Rectal smooth muscle tissue (tissue), 1 donor: ENCODE measurements around the gene SGTA.

Experiments used
- H3K27ac ChIP-seq: one replicate; pipeline ENCODE4 v1.7.0; 2013; ENCODE audit warnings: low read depth, low read length, inconsistent platforms
- H3K27me3 ChIP-seq: one replicate; pipeline ENCODE4 v1.7.0; 2013; ENCODE audit warnings: low read length; ENCODE audit not compliant: control insufficient read depth, insufficient read depth
- H3K36me3 ChIP-seq: one replicate; pipeline ENCODE4 v1.7.0; 2013; ENCODE audit warnings: low read length; ENCODE audit not compliant: control insufficient read depth, insufficient read depth
- H3K4me1 ChIP-seq: one replicate; pipeline ENCODE4 v1.7.0; 2013; ENCODE audit warnings: low read length; ENCODE audit not compliant: control insufficient read depth, insufficient read depth
- H3K4me3 ChIP-seq: one replicate; pipeline ENCODE4 v1.7.0; 2013; ENCODE audit warnings: low read length
- H3K9ac ChIP-seq: one replicate; pipeline ENCODE4 v1.7.0; 2013; ENCODE audit warnings: low read length

The SGTA gene

DNA sequence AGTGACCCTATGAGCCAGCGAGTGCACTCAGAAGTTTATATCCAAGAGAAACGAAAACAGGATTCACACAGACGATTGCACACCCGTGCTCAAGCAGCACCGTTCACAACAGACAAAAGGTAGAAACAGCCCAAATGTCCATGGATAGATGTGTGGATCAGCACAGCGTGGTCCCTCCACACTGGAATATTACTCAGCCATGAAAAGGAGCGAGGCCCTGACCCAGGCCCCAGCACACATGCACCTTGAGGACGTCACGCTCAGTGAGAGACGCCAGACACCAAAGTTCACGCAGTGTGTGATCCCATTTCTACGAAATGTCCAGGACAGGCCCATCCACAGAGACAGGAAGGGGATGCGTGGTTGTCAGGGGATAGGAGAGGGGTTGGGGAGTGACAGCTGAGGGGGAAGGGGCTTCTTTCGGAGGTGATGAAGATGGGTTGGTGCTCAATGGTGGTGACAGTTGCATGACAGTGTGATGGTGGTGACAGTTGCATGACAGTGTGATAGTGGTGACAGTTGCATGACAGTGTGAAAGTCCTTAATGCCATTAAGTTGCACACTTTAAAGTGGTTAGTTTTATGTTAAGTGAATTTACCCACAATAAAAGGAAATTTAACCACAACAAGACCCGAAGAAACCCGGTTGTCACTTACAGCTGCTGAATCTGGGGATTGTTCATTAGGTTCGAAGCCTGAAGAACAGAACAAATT is 24.3 kb downstream of the SGTA start:
- H3K27ac ChIP-seq = no peak overlapping the region
- no peak overlapping the region for H3K4me3 ChIP-seq
- no peaks in the 10 kb centered on the region for H3K27me3 ChIP-seq
- H3K36me3 ChIP-seq = peaks cover 30% of the 10 kb centered on the region
- no peak overlapping the region for H3K9ac ChIP-seq
- H3K4me1 ChIP-seq = no peaks in the 10 kb centered on the region

DNA sequence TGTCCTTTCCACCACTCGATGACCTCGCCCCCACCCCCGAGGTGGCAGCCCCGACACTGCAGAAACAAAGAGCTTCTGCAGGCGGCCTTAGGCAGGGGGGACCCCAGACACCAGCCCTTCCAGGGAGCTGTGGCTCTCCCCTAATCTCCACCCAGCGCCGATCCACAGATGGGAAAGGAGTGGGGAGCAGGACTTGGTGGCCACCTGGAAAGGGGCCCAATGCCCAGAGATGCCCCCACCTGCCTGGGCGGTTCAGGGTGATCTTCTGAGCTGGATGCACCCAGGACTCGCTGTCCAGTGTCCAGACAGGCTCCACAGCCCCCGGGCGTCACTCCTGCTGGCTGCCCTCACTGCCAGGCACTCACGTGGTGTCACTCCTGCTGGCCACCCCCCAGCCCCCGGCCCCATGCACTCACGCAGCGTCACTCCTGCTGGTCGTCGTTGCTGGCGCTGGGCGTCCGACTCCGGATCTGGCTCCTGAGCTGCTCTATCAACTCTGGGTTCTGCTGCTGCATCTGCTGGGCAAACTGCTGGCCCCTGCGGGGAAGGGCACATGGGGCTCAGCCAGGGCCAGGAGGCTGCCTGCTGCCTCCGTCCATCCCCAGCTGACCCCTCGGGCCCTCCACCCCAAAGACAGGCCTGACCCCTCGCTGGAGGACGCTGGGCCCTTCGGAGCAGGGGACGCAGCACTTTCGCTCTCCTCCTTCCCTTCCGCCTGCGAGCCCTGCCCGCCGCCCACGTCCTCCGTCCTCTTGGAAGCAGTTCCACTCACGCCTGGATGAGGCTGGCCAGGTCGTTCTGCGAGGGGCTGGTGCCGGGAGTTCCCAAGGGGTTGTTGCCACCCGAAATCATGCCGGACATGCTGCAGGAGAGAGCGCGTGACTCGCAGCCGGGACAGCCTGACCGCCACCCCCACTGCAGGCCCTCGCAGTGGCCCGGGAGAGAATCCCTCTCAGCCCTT is 25.9 kb downstream of the SGTA start:
- Histone ChIP-seq H3K36me3 (peaks cover 25% of the 10 kb centered on the region), H3K27me3 (no peaks in the 10 kb centered on the region), H3K27ac (no peak overlapping the region), H3K9ac (no peak overlapping the region), H3K4me3 (no peak overlapping the region), H3K4me1 (no peaks in the 10 kb centered on the region)

DNA sequence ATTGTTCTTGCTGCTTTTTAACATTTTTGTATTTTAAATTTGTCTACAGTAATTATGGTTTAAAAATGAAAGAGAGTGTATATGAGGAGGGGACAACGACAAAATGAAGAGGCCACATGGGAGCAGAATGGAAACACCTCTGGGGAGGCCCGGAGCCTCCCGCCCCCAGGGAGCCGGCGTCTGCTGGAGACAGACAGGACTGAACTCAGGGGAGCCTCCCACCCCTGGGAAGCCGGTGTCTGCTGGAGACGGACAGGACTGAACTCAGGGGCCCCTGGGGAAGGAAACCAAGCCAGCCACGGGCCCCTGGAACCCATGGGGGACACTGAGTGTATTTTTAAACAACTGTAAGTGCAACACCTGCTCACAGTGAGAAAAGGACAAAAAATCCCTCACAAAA is 26.6 kb downstream of the SGTA start:
- H3K4me3 ChIP-seq = no peak overlapping the region
- no peaks in the 10 kb centered on the region for H3K27me3 ChIP-seq
- H3K27ac ChIP-seq = no peak overlapping the region
- H3K36me3 ChIP-seq = peaks cover 22% of the 10 kb centered on the region
- H3K9ac ChIP-seq = no peak overlapping the region
- H3K4me1 ChIP-seq = no peaks in the 10 kb centered on the region

DNA sequence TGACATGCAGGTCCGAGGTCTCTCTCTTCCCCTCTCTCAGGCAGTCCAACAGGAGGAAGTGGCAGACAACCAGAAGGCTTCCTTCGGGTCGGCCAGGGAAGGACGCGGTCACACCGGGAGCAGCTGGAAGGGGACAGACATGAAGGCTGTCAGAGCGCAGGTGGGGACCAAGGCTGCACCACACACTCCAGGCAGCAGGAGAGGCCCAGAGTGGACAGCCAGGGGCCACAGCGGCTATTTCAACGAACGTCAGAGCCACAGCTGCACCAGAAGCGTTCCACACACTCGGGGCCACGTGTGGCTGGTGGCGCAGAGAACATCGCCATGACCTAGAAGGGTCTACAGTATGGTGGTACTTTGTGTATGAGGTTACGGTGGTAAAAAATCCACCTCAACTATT is 27.3 kb downstream of the SGTA start:
- H3K36me3 ChIP-seq = peaks cover 22% of the 10 kb centered on the region
- no peaks in the 10 kb centered on the region for H3K4me1 ChIP-seq
- no peak overlapping the region for H3K27ac ChIP-seq
- no peaks in the 10 kb centered on the region for H3K27me3 ChIP-seq
- no peak overlapping the region for H3K9ac ChIP-seq
- no peak overlapping the region for H3K4me3 ChIP-seq

DNA sequence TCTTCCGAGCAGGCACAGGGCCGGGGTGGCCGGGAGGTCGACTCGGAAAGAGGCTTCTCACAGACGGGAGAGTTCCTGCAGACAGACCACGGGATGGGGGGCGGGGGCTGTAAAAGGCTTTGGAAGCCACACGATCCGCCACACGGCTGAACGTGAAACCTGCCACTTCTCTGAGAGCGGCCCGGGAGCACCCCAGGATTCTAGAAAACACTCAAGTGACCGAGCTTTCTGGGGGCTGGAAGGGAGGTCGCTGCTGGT is 27.7 kb downstream of the SGTA start:
- H3K9ac ChIP-seq = no peak overlapping the region
- no peaks in the 10 kb centered on the region for H3K27me3 ChIP-seq
- H3K4me3 ChIP-seq = no peak overlapping the region
- no peaks in the 10 kb centered on the region for H3K4me1 ChIP-seq
- H3K36me3 ChIP-seq = peaks cover 22% of the 10 kb centered on the region
- no peak overlapping the region for H3K27ac ChIP-seq

DNA sequence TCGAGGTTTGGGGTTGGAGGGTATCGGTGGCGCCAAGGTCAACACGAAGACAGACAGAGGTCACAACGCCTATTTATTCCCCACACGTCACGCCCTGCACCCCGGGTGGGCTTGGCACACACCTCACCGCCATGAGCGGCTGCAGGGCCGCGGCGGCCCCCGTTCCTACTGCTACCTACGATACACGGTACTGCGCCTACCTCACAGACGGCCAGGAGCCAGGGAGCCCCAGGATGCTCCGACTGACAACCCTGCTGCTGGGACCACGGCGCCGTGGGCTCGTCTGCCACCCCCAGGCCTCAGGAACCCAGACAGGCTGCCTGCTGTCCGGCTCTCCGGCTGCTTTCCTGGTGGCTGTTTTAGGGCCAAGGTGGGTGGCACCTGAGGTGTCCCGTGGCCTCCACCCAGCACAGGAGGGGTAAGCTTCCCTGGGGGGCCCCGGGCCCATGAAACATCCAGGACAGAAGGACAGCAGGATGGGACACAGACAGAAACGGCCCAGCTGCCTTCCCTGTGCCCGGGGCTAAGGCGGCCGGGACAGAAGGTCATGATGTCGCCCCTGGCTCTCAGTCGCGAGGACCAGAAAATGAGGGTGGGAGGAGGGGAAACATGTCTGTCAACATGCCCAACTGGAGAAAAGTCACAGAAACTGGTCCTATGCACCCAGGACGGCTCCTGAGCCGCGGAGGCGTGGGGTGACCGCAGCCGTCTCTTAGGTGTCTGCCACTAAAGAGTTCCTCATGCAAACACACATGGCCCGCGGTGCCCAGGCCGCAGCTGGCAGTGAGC is 28.2 kb downstream of the SGTA start:
- Histone ChIP-seq H3K36me3 (peaks cover 22% of the 10 kb centered on the region), H3K9ac (no peak overlapping the region), H3K4me3 (no peak overlapping the region), H3K4me1 (no peaks in the 10 kb centered on the region), H3K27me3 (no peaks in the 10 kb centered on the region), H3K27ac (no peak overlapping the region)

DNA sequence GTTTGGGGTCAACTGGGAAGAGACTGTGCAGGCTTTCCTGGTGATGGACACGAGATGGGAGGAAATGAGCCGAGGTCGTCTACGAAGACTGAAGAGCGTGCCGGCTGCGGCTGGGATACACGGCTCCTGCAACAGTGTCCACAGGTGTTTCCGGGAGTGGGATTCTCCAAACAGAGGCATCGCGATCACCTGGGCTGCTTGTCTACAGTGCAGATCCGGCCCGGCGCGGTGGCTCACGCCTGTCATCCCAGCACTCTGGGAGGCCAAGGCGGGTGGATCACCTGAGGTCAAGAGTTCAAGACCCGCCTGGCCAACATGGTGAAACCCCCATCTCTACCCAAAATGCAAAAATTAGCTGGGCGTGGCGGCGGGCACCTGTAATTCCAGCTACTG is 31.6 kb downstream of the SGTA start:
- no peak overlapping the region for H3K9ac ChIP-seq
- peaks cover 9% of the 10 kb centered on the region for H3K36me3 ChIP-seq
- H3K27me3 ChIP-seq = no peaks in the 10 kb centered on the region
- no peaks in the 10 kb centered on the region for H3K4me1 ChIP-seq
- H3K27ac ChIP-seq = no peak overlapping the region
- H3K4me3 ChIP-seq = no peak overlapping the region

DNA sequence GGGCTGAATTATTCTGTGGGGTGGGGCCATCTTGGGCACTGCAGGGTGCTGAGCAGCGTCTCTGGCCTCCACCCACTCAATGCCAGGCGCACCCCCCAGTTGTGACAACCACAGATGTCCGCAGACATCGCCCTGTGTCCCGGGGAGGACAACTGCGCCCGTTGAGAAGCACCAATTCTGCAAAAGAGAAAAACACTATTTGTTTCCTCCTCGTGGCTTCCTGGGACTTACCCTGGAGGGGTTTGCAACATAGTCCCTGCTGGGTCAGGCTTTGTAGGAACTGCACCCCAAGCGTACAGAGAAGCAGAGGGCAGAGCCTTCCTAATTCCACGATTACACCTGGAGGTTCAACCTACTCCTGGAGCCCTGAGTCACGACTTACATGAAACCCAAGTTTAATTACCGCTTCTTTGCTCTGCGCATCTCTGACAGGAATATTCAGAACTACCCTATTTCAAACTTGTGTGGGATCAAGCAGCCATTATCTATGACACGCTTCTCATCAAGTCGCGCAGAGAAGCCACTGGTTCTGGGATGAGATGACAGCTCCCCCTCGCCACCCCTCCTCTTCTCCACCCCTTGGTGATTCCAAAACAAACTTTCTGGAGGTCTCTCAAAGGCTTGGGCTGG is 32.1 kb downstream of the SGTA start:
- H3K9ac ChIP-seq = no peak overlapping the region
- H3K4me1 ChIP-seq = no peaks in the 10 kb centered on the region
- no peaks in the 10 kb centered on the region for H3K27me3 ChIP-seq
- no peak overlapping the region for H3K27ac ChIP-seq
- H3K36me3 ChIP-seq = peaks cover 8% of the 10 kb centered on the region
- no peak overlapping the region for H3K4me3 ChIP-seq

DNA sequence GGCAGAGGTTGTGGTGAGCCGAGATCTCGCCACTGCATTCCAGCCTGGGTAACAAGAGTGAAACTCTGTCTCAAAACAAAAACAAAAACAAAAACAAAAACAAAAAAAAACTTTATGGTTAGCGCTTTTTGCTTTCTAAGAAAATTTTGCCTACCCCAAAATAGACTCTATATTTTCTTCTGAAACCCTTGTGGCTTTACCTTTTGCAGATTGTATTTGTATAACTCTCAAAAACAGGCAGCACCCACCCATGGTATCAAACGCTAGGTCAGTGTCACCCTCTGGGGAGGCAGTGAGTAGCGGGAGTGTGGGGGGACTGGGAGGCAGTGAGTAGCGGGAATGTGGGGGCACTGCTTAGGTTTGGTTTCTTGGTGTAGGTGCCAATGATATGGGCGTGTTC is 35.7 kb downstream of the SGTA start:
- Histone ChIP-seq H3K4me3 (no peak overlapping the region), H3K27ac (no peak overlapping the region), H3K9ac (no peak overlapping the region), H3K27me3 (no peaks in the 10 kb centered on the region), H3K36me3 (no peaks in the 10 kb centered on the region), H3K4me1 (no peaks in the 10 kb centered on the region)

DNA sequence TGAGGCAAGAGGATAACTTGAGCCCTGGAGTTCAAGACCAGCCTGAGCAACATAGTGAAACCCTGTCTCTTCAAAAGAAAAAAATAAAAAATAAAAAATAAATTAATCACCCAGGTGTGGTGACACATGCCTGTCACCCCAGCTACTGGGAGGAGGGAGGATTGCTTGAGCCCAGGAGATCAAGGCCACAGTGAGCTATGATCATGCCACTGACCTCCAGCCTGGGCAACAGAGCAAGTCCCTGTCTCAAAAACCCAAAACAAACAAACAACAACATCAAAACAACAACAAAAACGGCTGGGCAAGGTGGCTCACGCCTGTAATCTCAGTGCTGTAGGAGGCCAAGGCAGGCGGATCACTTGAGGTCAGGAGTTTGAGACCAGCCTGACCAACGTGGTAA is 39.0 kb downstream of the SGTA start:
- Histone ChIP-seq H3K9ac (no peak overlapping the region), H3K4me3 (no peak overlapping the region), H3K4me1 (peaks cover 3% of the 10 kb centered on the region), H3K36me3 (no peaks in the 10 kb centered on the region), H3K27me3 (no peaks in the 10 kb centered on the region), H3K27ac (no peak overlapping the region)

DNA sequence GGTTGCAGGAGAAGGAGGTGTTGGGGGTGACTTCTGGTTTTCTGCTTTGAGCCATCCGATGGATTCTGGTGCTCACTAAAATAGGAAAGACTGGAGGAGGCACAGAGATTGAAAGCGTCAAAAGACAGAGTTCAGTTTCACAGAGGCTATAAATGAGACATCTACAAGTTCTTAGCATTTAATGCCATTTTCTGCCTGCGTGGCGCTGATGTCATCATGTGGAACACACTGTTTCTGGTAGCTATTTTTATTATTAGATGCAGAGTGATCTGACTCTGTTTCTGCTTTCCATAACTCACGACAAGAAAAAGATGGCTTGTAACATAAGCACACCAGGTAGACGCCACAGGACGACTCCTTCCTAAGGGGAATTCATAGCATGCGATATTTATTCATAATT is 40.0 kb downstream of the SGTA start:
- Histone ChIP-seq H3K4me1 (peaks cover 5% of the 10 kb centered on the region), H3K36me3 (no peaks in the 10 kb centered on the region), H3K27me3 (no peaks in the 10 kb centered on the region), H3K27ac (no peak overlapping the region), H3K4me3 (no peak overlapping the region), H3K9ac (no peak overlapping the region)

DNA sequence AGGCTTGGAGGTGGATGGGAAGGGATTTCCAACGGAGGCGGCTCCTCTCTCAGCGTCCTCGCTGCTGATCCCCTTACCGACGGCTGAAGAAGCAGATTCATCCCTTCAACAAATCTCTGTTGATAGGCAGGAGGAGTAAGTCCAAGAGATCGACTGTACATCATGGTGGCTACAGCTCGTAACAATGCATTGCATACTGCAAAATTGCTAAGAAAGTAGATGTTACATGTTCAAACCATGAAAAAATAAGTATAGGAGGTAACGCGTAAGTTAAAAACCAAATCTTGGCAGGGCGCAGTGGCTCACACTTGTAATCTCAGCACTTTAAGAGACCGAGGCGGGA is 42.8 kb downstream of the SGTA start:
- Histone ChIP-seq H3K9ac (no peak overlapping the region), H3K36me3 (peaks cover 7% of the 10 kb centered on the region), H3K4me1 (peaks cover 5% of the 10 kb centered on the region), H3K4me3 (no peak overlapping the region), H3K27ac (no peak overlapping the region), H3K27me3 (no peaks in the 10 kb centered on the region)
